OCI-LY3 (cell line): ENCODE results near the gene CDC42BPA.

Experiments
- H2AFZ ChIP-seq: fragments of 200-600, 300-600 bp; shearing (Covaris generic); 2 replicates; pipeline ENCODE4 v1.6.0; 2014; ENCODE audit warnings: antibody characterized with exemption, low read depth, low read length
- H3K27ac ChIP-seq: fragments of 200-600, 300-600 bp; sonication (generic); 2 replicates; pipeline ENCODE4 v1.5.1; 2014; ENCODE audit warnings: mild to moderate bottlenecking, low read length, moderate library complexity, mixed read lengths
- H3K27me3 ChIP-seq: fragments of 200-600, 300-600 bp; sonication (generic); 2 replicates; pipeline ENCODE4 v1.6.1; 2014; ENCODE audit warnings: low read depth, low read length, mixed read lengths
- H3K36me3 ChIP-seq: fragments of 200-600, 300-600 bp; sonication (generic); replicated peaks from 2 replicates; pipeline ENCODE3; 2014; ENCODE audit warnings: low read depth, low read length, mixed read lengths
- H3K4me1 ChIP-seq: fragments of 300-600, 200-600 bp; sonication (generic); 2 replicates; pipeline ENCODE4 v1.6.1; 2014; ENCODE audit warnings: low read length, mixed read lengths
- H3K4me2 ChIP-seq: fragments of 200-600, 300-600 bp; sonication (generic); 2 replicates; pipeline ENCODE4 v1.6.1; 2014; ENCODE audit warnings: low read length, mixed read lengths
- H3K4me3 ChIP-seq: fragments of 300-600, 200-600 bp; sonication (generic); 2 replicates; pipeline ENCODE4 v1.5.1; 2014; ENCODE audit warnings: antibody characterized with exemption, mild to moderate bottlenecking, low read length, moderate library complexity
- H3K79me2 ChIP-seq: fragments of 300-600, 200-600 bp; shearing (Covaris generic); 2 replicates; pipeline ENCODE4 v1.6.1; 2014; ENCODE audit warnings: mild to moderate bottlenecking, low read length, mixed read lengths
- H3K9ac ChIP-seq: fragments of 300-600, 200-600 bp; shearing (Covaris generic); 2 replicates; pipeline ENCODE4 v1.6.0; 2014; ENCODE audit warnings: mild to moderate bottlenecking, low read length, moderate library complexity
- H3K9me3 ChIP-seq: fragments of 200-600, 300-600 bp; shearing (Covaris generic); 2 replicates; pipeline ENCODE4 v1.6.1; 2014; ENCODE audit warnings: low read length, mixed read lengths; ENCODE audit not compliant: insufficient read depth
- H4K20me1 ChIP-seq: fragments of 200-600, 300-600 bp; sonication (generic); 2 replicates; pipeline ENCODE4 v1.6.1; 2016; ENCODE audit warnings: low read length, mixed read lengths; ENCODE audit not compliant: insufficient read depth
- CTCF ChIP-seq: fragments of 200-600, 300-600 bp; sonication (generic); IDR thresholded peaks from 2 replicates; pipeline ENCODE4 v1.5.1; 2014; ENCODE audit warnings: antibody characterized with exemption, low read length, low read depth
- EZH2phosphoT487 ChIP-seq: fragments of 200-600 bp; shearing (Covaris generic); IDR thresholded peaks from 2 replicates; pipeline ENCODE4 v1.6.1; 2018; ENCODE audit warnings: antibody characterized with exemption, mixed run types, low read depth

The CDC42BPA gene

GRCh38 chr1:226989085-226989920, 329.0 kb downstream of the CDC42BPA start:
- Histone ChIP-seq H3K79me2 (no peaks in the 10 kb centered on the region), H3K27ac (no peak overlapping the region), H3K9ac (no peak overlapping the region), H3K27me3 (no peaks in the 10 kb centered on the region), H3K36me3 (no peaks in the 10 kb centered on the region), H3K4me3 (no peak overlapping the region), H4K20me1 (no peaks in the 10 kb centered on the region), H2AFZ (no peak overlapping the region), H3K4me1 (peaks cover 14% of the 10 kb centered on the region), H3K9me3 (no peaks in the 10 kb centered on the region), H3K4me2 (peak overlapping the region; percentile 8; the same call in 1 of the 2 replicates)
- TF ChIP-seq CTCF, result no peak
- no peak for TF ChIP-seq EZH2phosphoT487

- no peak for TF ChIP-seq EZH2phosphoT487
- no peak for TF ChIP-seq CTCF
- H2AFZ ChIP-seq, result no peak overlapping the region
- no peaks in the 10 kb centered on the region for H3K79me2 ChIP-seq
- H4K20me1 ChIP-seq, result no peaks in the 10 kb centered on the region
- H3K4me2 ChIP-seq, result no peak overlapping the region
- H3K36me3 ChIP-seq, result no peaks in the 10 kb centered on the region
- no peak overlapping the region for H3K4me3 ChIP-seq
- no peak overlapping the region for H3K27ac ChIP-seq
- peaks cover 14% of the 10 kb centered on the region for H3K4me1 ChIP-seq
- H3K9ac ChIP-seq, result no peak overlapping the region
- H3K27me3 ChIP-seq, result no peaks in the 10 kb centered on the region
- H3K9me3 ChIP-seq, result no peaks in the 10 kb centered on the region
Measured at GRCh38 chr1:226988334-226988666, 330.0 kb downstream of the CDC42BPA start.

- Histone ChIP-seq H3K27me3 (no peaks in the 10 kb centered on the region), H3K36me3 (no peaks in the 10 kb centered on the region), H3K27ac (no peak overlapping the region), H4K20me1 (no peaks in the 10 kb centered on the region), H3K9ac (no peak overlapping the region), H3K4me3 (no peak overlapping the region), H3K79me2 (no peaks in the 10 kb centered on the region), H3K4me2 (no peak overlapping the region), H2AFZ (no peak overlapping the region), H3K9me3 (no peaks in the 10 kb centered on the region), H3K4me1 (peaks cover 14% of the 10 kb centered on the region)
- no peak for TF ChIP-seq CTCF
- TF ChIP-seq EZH2phosphoT487, result no peak
Measured at GRCh38 chr1:226987623-226988333, 330.5 kb downstream of the CDC42BPA start.

GRCh38 chr1:226987179-226987536, 331.1 kb downstream of the CDC42BPA start:
- Histone ChIP-seq H4K20me1 (no peaks in the 10 kb centered on the region), H3K36me3 (no peaks in the 10 kb centered on the region), H3K79me2 (no peaks in the 10 kb centered on the region), H3K27me3 (no peaks in the 10 kb centered on the region), H3K9ac (no peak overlapping the region), H2AFZ (no peak overlapping the region), H3K4me1 (peaks cover 14% of the 10 kb centered on the region), H3K27ac (no peak overlapping the region), H3K4me2 (no peak overlapping the region), H3K9me3 (no peaks in the 10 kb centered on the region), H3K4me3 (no peak overlapping the region)
- TF ChIP-seq EZH2phosphoT487 (no peak), CTCF (no peak)
